GM19324 (cell line): ENCODE data around the gene R3HDML.
"Not testable (repeated sequence)": the region's sequence is repeated elsewhere in the genome, so short reads cannot be mapped to it uniquely, and the experiment has no call there.

ENCODE experiments used
- ATAC-seq: cut with Tn5 transposase; IDR thresholded peaks from one replicate; pipeline ENCODE4 v1.9.1; 2021; ENCODE audit warnings: mild to moderate bottlenecking, moderate library complexity; ENCODE audit not compliant: unreplicated experiment, low FRiP score

The R3HDML gene

DNA sequence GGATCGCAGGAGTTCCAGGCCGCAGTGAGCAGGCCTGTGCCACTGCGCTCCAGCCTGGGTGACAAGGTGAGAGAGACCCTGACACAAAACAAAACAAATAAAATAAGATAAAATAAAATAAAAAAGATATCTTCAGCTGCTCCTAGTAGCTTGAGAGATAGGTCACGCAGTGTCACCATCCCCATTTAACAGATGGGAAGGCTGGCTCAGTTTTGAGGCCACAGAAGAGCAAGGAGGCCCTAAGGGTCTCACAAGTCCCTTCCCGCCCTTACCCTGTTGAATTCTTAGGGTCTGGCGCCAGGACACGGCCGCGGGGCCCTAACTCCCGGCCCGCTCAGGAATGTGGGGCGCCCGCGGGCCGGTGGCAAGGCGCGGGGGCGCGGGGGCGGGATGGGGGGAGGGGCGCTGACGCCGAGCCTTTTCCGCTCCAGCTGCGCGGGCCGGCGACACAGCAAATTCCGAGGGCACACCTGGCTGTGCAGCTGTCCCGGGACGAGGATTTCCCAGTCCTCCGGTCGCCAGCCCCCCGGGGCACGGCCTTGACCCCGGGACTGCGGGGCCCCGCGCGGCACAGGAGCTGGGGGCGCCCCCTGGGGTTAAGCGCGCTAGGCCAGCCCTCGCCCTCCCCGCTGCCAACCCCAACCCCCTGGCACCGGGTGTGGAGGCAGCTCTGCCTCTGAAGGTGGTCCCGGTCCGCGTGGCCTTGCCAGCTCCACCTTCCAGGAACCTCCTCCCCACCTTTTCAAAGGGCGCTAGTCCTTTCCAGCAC lies 10.3 kb upstream of the R3HDML start:
- no peak for ATAC-seq

DNA sequence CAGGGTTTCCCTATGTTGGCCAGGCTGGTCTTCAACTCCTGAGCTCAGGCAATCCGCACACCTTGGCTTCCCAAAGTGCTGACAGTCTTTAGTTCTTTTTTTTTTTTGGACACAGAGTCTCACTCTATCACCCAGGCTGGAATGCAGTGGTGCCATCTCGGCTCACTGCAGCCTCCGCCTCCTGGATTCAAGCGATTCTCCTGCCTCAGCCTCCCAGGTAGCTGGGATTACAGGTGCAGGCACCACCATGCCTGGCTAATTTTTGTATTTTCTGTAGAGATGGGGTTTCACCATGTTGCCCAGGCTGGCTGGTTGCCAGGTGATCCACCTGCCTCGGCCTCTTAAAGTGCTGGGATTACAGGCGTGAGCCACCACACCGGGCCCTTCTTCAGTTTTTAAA lies 9.1 kb upstream of the R3HDML start:
- not testable (repeated sequence) for ATAC-seq

GRCh38 chr20:44328428-44328827 lies 8.4 kb upstream of the R3HDML start:
- no peak for ATAC-seq

- ATAC-seq = no peak
Measured at GRCh38 chr20:44331201-44331600, 5.6 kb upstream of the R3HDML start.

- no peak for ATAC-seq
Measured at GRCh38 chr20:44334306-44334705, 2.5 kb upstream of the R3HDML start.

- no peak for ATAC-seq
Measured at GRCh38 chr20:44334709-44335108, 2.1 kb upstream of the R3HDML start.

GRCh38 chr20:44335675-44336074 lies 1.2 kb upstream of the R3HDML start:
- no peak for ATAC-seq

- no peak for ATAC-seq
Measured at GRCh38 chr20:44336086-44336485, 757 bp upstream of the R3HDML start.

DNA sequence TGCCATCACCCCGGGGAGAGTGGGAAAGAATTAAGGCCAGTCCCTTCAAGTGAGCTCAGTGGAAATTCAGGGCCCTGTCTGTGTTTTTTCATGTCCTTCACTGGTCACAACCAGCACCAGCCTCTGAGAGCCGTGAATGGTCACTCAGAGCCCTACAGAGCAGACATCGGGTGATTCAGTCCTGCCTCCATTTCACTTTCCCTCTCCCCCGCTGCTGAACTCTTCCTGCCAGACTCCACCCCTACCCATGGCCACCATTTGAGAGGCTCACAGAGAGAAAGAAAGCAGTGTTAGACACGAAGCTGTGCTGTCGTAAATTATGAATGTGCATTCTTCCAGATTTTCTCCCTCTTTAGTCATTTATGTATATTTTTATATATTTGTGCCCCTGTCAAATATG lies 5.4 kb downstream of the R3HDML start:
- ATAC-seq = no peak

GRCh38 chr20:44343162-44343675 lies 6.4 kb downstream of the R3HDML start:
- ATAC-seq = no peak

- ATAC-seq = no peak
Measured at GRCh38 chr20:44344723-44345122, 7.9 kb downstream of the R3HDML start.

GRCh38 chr20:44345147-44345546 lies 8.3 kb downstream of the R3HDML start:
- no peak for ATAC-seq

DNA sequence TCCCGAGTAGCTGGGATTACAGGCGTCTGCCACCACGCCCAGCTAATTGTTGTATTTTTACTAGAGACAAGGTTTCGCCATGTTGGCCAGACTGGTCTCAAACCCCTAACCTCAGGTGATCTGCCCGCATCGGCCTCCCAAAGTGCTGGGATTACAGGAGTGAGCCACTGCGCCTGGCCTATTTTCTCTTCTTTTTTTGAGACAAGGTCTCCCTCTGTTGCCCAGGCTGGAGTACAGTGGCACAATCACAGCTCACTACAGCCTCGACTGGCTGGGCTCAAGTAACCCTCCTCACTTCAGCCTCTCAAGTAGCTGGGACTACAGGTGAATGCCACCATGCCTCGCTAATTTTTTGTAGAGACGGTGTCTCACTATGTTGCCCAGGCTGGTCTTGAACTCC lies 9.1 kb downstream of the R3HDML start:
- not testable (repeated sequence) for ATAC-seq

GRCh38 chr20:44348168-44348659 lies 11.4 kb downstream of the R3HDML start:
- ATAC-seq = no peak

DNA sequence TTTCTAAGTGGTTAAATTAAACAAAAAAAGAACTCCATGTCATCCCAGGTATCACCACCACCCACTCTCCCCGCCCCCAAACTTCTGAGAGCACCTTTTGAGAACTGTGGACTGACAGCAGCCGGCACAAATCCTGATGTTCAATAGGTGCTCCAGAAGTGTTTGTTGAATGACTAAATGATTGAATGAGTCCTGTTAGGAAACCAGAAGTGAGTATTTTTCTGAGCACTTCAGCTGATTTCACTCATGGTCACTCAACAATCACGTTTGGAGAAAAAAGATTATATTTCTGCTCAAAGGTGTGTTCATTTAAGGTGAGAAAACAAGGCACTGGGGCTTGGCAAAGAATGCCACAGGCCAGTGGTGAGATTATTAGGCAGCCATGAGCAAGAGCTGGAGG lies 12.5 kb downstream of the R3HDML start:
- no peak for ATAC-seq

DNA sequence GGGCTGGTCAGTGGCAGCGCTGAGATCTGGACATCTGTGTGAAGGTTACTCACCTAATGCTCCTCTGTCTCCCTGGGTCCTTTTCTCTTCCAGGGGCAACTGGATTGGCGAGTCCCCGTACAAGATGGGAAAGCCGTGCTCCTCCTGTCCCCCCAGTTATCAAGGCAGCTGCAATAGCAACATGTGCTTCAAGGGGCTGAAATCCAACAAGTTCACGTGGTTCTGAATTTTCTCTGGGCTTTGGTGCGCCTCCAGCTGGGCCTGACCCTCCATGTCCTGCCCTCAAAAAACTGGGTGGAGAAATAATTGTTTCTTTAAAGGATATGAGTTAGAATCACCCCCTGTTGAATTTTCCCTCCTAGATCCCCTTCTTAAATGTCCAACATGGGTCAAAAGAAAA lies 13.7 kb downstream of the R3HDML start:
- no peak for ATAC-seq

DNA sequence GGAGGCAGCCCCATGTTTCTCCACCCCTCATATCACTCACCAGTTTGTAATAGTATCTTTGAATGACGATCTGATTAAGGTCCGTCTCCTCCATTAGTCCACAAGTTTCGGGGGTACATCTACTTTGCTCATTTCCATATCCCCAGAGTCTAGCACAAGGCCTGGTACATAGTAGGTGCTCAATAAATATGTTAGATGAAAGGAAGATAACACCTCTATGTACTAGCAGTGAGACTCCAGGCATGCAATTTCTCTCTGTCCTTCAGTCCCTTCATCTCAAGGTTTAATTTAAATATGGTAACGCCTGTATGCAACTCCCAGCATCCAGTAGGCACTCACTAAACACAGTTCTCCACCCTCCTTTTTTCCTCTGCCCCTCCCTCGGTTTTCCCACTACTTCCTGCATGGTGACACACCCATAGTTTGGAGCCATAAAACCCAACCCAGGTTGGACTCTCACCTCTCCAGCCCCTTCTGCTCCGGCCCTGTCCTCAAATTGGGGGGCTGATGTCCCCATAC lies 18.2 kb downstream of the R3HDML start:
- no peak for ATAC-seq

DNA sequence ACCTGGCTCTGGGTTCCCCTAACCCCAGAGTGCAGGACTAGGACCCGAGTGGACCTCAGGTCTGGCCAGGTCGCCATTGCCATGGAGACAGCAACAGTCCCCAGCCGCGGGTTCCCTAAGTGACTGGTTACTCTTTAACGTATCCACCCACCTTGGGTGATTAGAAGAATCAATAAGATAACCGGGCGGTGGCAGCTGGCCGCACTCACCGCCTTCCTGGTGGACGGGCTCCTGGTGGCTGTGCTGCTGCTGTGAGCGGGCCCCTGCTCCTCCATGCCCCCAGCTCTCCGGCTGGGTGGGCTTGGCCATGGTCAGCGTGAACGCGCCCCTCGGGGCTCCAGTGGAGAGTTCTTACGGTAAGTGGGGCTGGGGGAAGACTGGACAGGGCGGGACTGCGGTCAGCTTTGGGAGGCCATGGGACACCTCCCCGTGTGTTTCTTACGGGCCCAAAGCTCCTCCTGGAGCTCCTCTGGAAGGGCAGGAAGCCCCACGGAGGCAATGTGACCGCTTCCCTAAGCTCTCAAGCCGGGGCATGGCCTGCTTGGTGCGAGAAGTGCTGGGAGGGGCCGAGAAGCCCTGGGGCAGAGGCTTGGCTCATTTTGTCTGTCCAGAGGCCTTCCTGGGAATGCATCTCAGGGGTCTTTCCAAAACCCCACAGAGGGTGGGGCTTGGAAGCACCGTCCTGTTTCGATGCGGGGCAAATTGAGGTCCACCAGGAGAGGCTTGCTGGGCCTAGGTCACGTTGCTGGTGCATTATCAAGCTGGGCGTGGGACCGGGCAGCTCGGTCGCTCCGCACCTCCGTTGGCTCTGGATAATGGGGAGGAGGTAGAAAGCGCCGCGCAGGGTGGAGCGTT lies 18.9 kb downstream of the R3HDML start, which contains the start of gene HNF4A:
TSS of gene HNF4A (plus strand) at position 202 of the 855 bp plus-strand sequence. CDS start at position 308, 106 bp downstream.
- no peak for ATAC-seq

DNA sequence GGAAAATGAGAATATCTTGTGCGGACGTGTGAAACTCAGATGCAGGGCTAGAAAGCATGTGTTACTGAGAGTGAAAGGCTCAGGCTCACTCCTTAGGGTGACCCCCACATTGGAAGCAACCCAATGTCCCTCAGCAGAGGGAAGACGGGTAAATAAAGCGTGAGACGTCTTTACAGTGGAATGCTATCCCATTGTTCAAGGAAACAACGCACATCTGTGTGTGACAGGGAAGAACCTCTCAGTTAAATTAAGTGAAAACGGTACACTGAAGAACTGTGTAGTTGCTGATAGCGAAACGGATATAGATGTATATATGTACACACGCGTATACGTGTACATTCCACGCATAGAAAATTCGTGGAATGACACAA lies 19.5 kb downstream of the R3HDML start:
- ATAC-seq = no peak

DNA sequence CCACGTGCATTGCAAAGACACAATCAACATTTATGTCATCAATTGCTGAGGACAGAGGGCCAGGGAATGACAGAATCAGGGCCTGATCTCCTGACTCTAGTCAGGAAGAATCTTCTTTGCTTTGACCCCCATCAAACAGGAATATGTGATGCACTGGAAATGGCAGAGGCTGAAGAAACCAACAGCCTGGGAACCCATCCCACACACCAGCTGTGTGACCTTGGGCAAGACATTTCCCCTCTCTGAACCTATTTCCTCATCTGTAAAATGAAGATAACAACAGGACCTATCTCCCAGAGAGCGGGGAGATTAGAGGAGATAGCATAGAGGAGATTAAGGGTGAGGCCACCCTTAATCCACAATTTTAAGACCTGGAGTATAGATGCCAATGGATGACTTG lies 20.2 kb downstream of the R3HDML start:
- ATAC-seq = no peak

GRCh38 chr20:44357555-44358125 lies 20.8 kb downstream of the R3HDML start:
- no peak for ATAC-seq
